ENCODE results near the gene HMCES. TPM values are rescaled to one million over a fixed set of nuclear protein-coding genes. Genes with fewer than 3 reads are reported as not detected.
"Not testable (repeated sequence)": the region's sequence is repeated elsewhere in the genome, so short reads cannot be mapped to it uniquely, and the experiment has no call there.

Gene HMCES
- total RNA-seq, 1 donor from 2014 or later: 36.4 TPM

- Mint-ChIP-seq H3K27me3 (ENCODE audit: unreplicated experiment) (peaks cover 2% of the 10 kb centered on the region), H3K9me3 (ENCODE audit: unreplicated experiment) (no peaks in the 10 kb centered on the region), H3K4me1 (ENCODE audit: unreplicated experiment) (no peaks in the 10 kb centered on the region), H3K4me3 (ENCODE audit: unreplicated experiment) (peak overlapping the region; percentile 23), H3K36me3 (ENCODE audit: low read depth, unreplicated experiment) (peaks cover 62% of the 10 kb centered on the region), H3K27ac (ENCODE audit: unreplicated experiment) (no peak overlapping the region)
- no peak for DNase-seq (ENCODE audit: low spot score)
- TF ChIP-seq CTCF (IDR thresholded peaks at IDR 0.05; ENCODE audit: unreplicated experiment): no peak
Measured at GRCh38 chr3:129259612-129260477, 18.8 kb upstream of the HMCES start.

GRCh38 chr3:129260606-129261005 lies 18.1 kb upstream of the HMCES start:
- no peak for TF ChIP-seq CTCF (IDR thresholded peaks at IDR 0.05; ENCODE audit: unreplicated experiment)
- no peak for DNase-seq (ENCODE audit: low spot score)
- Mint-ChIP-seq H3K36me3 (ENCODE audit: low read depth, unreplicated experiment) (peaks cover 64% of the 10 kb centered on the region), H3K9me3 (ENCODE audit: unreplicated experiment) (no peaks in the 10 kb centered on the region), H3K27ac (ENCODE audit: unreplicated experiment) (no peak overlapping the region), H3K27me3 (ENCODE audit: unreplicated experiment) (peaks cover 2% of the 10 kb centered on the region), H3K4me3 (ENCODE audit: unreplicated experiment) (no peak overlapping the region), H3K4me1 (ENCODE audit: unreplicated experiment) (no peaks in the 10 kb centered on the region)

- no peak for TF ChIP-seq CTCF (IDR thresholded peaks at IDR 0.05; ENCODE audit: unreplicated experiment)
- H3K36me3 Mint-ChIP-seq (ENCODE audit: low read depth, unreplicated experiment): peaks cover 68% of the 10 kb centered on the region
Measured at GRCh38 chr3:129261894-129262293, 16.8 kb upstream of the HMCES start.

GRCh38 chr3:129263161-129263910 lies 15.3 kb upstream of the HMCES start:
- TF ChIP-seq CTCF (IDR thresholded peaks at IDR 0.05; ENCODE audit: unreplicated experiment): no peak
- no peak overlapping the region for H3K27ac Mint-ChIP-seq (ENCODE audit: unreplicated experiment)
- peak overlapping the region; percentile 13 for H3K4me3 Mint-ChIP-seq (ENCODE audit: unreplicated experiment)
- H3K27me3 Mint-ChIP-seq (ENCODE audit: unreplicated experiment): peaks cover 2% of the 10 kb centered on the region
- no peaks in the 10 kb centered on the region for H3K4me1 Mint-ChIP-seq (ENCODE audit: unreplicated experiment)
- peaks cover 63% of the 10 kb centered on the region for H3K36me3 Mint-ChIP-seq (ENCODE audit: low read depth, unreplicated experiment)
- no peaks in the 10 kb centered on the region for H3K9me3 Mint-ChIP-seq (ENCODE audit: unreplicated experiment)
- no peak for DNase-seq (ENCODE audit: low spot score)

More at GRCh38 chr3:129261894-129262293, 16.8 kb upstream of the HMCES start:
- no peaks in the 10 kb centered on the region for H3K9me3 Mint-ChIP-seq (ENCODE audit: unreplicated experiment)
- peaks cover 2% of the 10 kb centered on the region for H3K27me3 Mint-ChIP-seq (ENCODE audit: unreplicated experiment)
- no peaks in the 10 kb centered on the region for H3K4me1 Mint-ChIP-seq (ENCODE audit: unreplicated experiment)
- peak overlapping the region; percentile 5 for H3K4me3 Mint-ChIP-seq (ENCODE audit: unreplicated experiment)
- no peak for DNase-seq (ENCODE audit: low spot score)
- H3K27ac Mint-ChIP-seq (ENCODE audit: unreplicated experiment): no peak overlapping the region

GRCh38 chr3:129264994-129265393 lies 13.7 kb upstream of the HMCES start:
- not testable (repeated sequence) for H3K9me3 Mint-ChIP-seq (ENCODE audit: unreplicated experiment); DNase-seq (ENCODE audit: low spot score); H3K27me3 Mint-ChIP-seq (ENCODE audit: unreplicated experiment); H3K4me3 Mint-ChIP-seq (ENCODE audit: unreplicated experiment); H3K27ac Mint-ChIP-seq (ENCODE audit: unreplicated experiment); H3K4me1 Mint-ChIP-seq (ENCODE audit: unreplicated experiment)
- peaks cover 68% of the 10 kb centered on the region for H3K36me3 Mint-ChIP-seq (ENCODE audit: low read depth, unreplicated experiment)
